GM23338 (cell line): ENCODE data around the gene TEX14. TPM values are rescaled to one million over a fixed set of nuclear protein-coding genes. Genes with fewer than 3 reads are reported as not detected.

Source experiments
- CREB1 ChIP-seq: fragments of 250-450 bp; sonication (Bioruptor Pico); IDR thresholded peaks from 2 replicates; pipeline ENCODE4 v1.5.0; 2020; ENCODE audit warnings: low read depth, mild to moderate bottlenecking, moderate library complexity
- EZH2 ChIP-seq: fragments of 200-600 bp; sonication (generic); IDR thresholded peaks from one replicate; pipeline ENCODE4 v1.8.0; 2017; ENCODE audit warnings: antibody characterized with exemption, mild to moderate bottlenecking, low read depth; ENCODE audit not compliant: unreplicated experiment
- EZH2phosphoT487 ChIP-seq: fragments of 200-600 bp; sonication (generic); IDR thresholded peaks from one replicate; pipeline ENCODE4 v1.8.1; 2018; ENCODE audit warnings: antibody characterized with exemption; ENCODE audit not compliant: unreplicated experiment
- JUNB ChIP-seq: IDR thresholded peaks from one replicate; pipeline ENCODE4 v1.6.1; 2016; ENCODE audit warnings: antibody characterized with exemption; ENCODE audit not compliant: unreplicated experiment
- NANOG ChIP-seq: IDR thresholded peaks from 2 replicates; pipeline ENCODE4 v1.6.1; 2016; ENCODE audit warnings: antibody characterized with exemption, borderline replicate concordance
- ZNF331 ChIP-seq: fragments of 250-450 bp; sonication (Bioruptor Pico); IDR thresholded peaks from 2 replicates; pipeline ENCODE4 v1.5.0; 2020; ENCODE audit warnings: low read depth, mild to moderate bottlenecking, moderate library complexity
- polyA plus RNA-seq: library from polyadenylated mRNA; unstranded; fragments of >200 nt; fragmentation: Nextera tagmentation; extraction: Ambion mirVana; gene quantifications from 2 replicates; pipeline ENCODE4 v1.2.1, GENCODE V29; 2016
- total RNA-seq: library from RNA; depleted of rRNA; stranded (reverse); fragments of >200 nt; shearing (Covaris generic); gene quantifications from 2 replicates; pipeline ENCODE4 v1.2.3, GENCODE V29; 2014
- TF ChIP-seq, protein P1 (sequence below): fragments of 250-450 bp; sonication (Bioruptor Pico); IDR thresholded peaks from 2 replicates; pipeline ENCODE4 v1.5.0; 2020; ENCODE audit warnings: mild to moderate bottlenecking, moderate library complexity
- TF ChIP-seq, protein P2 (sequence below), 2 experiments: fragments of 200-600 bp in 1 of 2; sonication (generic) in 1 of 2; conservative IDR thresholded peaks; 2 replicates each; pipeline versions ENCODE4 v1.5.1 to v1.6.1; 2016 to 2017; ENCODE audit warnings: antibody characterized with exemption in 2 of 2, low read depth in 2 of 2, mild to moderate bottlenecking in 2 of 2, moderate library complexity in 1 of 2
- TF ChIP-seq, protein P3 (sequence below): IDR thresholded peaks from one replicate; pipeline ENCODE4 v1.6.1; 2018; ENCODE audit warnings: antibody characterized with exemption; ENCODE audit not compliant: unreplicated experiment

The TEX14 gene
- total and polyA plus RNA-seq, 2 experiments from 2014 or later: 0.80 to 2.6 TPM

DNA sequence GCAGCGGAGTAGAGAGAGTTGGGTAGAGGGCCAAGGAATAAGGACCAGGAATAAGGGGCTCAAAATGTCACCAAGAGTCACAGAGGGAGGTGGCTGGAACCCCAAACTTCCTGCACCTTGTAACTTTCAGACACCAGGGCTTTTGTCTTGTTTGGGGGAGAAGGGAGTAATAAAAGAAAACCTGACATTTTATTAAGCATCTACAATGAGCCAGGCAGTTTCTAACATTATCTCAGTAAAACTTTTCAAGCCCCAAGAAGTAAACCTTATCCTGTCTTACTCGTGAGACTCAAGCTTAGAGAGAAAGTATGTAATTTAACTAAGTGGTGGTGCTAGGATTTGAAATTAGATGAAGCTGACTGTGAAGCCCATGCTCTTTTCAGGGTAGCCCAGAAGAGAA is 176.6 kb downstream of the TEX14 start (continued):
- TF ChIP-seq, protein P1, sequence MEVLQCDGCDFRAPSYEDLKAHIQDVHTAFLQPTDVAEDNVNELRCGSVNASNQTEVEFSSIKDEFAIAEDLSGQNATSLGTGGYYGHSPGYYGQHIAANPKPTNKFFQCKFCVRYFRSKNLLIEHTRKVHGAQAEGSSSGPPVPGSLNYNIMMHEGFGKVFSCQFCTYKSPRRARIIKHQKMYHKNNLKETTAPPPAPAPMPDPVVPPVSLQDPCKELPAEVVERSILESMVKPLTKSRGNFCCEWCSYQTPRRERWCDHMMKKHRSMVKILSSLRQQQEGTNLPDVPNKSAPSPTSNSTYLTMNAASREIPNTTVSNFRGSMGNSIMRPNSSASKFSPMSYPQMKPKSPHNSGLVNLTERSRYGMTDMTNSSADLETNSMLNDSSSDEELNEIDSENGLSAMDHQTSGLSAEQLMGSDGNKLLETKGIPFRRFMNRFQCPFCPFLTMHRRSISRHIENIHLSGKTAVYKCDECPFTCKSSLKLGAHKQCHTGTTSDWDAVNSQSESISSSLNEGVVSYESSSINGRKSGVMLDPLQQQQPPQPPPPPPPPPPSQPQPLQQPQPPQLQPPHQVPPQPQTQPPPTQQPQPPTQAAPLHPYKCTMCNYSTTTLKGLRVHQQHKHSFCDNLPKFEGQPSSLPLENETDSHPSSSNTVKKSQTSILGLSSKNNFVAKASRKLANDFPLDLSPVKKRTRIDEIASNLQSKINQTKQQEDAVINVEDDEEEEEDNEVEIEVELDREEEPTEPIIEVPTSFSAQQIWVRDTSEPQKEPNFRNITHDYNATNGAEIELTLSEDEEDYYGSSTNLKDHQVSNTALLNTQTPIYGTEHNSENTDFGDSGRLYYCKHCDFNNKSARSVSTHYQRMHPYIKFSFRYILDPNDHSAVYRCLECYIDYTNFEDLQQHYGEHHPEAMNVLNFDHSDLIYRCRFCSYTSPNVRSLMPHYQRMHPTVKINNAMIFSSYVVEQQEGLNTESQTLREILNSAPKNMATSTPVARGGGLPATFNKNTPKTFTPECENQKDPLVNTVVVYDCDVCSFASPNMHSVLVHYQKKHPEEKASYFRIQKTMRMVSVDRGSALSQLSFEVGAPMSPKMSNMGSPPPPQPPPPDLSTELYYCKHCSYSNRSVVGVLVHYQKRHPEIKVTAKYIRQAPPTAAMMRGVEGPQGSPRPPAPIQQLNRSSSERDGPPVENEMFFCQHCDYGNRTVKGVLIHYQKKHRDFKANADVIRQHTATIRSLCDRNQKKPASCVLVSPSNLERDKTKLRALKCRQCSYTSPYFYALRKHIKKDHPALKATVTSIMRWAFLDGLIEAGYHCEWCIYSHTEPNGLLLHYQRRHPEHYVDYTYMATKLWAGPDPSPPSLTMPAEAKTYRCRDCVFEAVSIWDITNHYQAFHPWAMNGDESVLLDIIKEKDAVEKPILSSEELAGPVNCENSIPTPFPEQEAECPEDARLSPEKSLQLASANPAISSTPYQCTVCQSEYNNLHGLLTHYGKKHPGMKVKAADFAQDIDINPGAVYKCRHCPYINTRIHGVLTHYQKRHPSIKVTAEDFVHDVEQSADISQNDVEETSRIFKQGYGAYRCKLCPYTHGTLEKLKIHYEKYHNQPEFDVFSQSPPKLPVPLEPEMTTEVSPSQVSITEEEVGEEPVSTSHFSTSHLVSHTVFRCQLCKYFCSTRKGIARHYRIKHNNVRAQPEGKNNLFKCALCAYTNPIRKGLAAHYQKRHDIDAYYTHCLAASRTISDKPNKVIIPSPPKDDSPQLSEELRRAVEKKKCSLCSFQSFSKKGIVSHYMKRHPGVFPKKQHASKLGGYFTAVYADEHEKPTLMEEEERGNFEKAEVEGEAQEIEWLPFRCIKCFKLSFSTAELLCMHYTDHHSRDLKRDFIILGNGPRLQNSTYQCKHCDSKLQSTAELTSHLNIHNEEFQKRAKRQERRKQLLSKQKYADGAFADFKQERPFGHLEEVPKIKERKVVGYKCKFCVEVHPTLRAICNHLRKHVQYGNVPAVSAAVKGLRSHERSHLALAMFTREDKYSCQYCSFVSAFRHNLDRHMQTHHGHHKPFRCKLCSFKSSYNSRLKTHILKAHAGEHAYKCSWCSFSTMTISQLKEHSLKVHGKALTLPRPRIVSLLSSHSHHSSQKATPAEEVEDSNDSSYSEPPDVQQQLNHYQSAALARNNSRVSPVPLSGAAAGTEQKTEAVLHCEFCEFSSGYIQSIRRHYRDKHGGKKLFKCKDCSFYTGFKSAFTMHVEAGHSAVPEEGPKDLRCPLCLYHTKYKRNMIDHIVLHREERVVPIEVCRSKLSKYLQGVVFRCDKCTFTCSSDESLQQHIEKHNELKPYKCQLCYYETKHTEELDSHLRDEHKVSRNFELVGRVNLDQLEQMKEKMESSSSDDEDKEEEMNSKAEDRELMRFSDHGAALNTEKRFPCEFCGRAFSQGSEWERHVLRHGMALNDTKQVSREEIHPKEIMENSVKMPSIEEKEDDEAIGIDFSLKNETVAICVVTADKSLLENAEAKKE (CRISPR knock-in tag): no peak
- TF ChIP-seq ZNF331 (CRISPR knock-in tag) (no peak), NANOG (no peak), JUNB (no peak), EZH2 (no peak), EZH2phosphoT487 (no peak), CREB1 (no peak)
- TF ChIP-seq, protein P2, sequence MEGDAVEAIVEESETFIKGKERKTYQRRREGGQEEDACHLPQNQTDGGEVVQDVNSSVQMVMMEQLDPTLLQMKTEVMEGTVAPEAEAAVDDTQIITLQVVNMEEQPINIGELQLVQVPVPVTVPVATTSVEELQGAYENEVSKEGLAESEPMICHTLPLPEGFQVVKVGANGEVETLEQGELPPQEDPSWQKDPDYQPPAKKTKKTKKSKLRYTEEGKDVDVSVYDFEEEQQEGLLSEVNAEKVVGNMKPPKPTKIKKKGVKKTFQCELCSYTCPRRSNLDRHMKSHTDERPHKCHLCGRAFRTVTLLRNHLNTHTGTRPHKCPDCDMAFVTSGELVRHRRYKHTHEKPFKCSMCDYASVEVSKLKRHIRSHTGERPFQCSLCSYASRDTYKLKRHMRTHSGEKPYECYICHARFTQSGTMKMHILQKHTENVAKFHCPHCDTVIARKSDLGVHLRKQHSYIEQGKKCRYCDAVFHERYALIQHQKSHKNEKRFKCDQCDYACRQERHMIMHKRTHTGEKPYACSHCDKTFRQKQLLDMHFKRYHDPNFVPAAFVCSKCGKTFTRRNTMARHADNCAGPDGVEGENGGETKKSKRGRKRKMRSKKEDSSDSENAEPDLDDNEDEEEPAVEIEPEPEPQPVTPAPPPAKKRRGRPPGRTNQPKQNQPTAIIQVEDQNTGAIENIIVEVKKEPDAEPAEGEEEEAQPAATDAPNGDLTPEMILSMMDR (conservative IDR thresholded peaks at IDR 0.05; ENCODE audit: low read depth in 2 of 2): no peak
- TF ChIP-seq, protein P3, sequence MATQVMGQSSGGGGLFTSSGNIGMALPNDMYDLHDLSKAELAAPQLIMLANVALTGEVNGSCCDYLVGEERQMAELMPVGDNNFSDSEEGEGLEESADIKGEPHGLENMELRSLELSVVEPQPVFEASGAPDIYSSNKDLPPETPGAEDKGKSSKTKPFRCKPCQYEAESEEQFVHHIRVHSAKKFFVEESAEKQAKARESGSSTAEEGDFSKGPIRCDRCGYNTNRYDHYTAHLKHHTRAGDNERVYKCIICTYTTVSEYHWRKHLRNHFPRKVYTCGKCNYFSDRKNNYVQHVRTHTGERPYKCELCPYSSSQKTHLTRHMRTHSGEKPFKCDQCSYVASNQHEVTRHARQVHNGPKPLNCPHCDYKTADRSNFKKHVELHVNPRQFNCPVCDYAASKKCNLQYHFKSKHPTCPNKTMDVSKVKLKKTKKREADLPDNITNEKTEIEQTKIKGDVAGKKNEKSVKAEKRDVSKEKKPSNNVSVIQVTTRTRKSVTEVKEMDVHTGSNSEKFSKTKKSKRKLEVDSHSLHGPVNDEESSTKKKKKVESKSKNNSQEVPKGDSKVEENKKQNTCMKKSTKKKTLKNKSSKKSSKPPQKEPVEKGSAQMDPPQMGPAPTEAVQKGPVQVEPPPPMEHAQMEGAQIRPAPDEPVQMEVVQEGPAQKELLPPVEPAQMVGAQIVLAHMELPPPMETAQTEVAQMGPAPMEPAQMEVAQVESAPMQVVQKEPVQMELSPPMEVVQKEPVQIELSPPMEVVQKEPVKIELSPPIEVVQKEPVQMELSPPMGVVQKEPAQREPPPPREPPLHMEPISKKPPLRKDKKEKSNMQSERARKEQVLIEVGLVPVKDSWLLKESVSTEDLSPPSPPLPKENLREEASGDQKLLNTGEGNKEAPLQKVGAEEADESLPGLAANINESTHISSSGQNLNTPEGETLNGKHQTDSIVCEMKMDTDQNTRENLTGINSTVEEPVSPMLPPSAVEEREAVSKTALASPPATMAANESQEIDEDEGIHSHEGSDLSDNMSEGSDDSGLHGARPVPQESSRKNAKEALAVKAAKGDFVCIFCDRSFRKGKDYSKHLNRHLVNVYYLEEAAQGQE: no peak
